Activated naive CD8-positive, alpha-beta T cell treated with anti-CD3 and anti-CD28 coated beads, Interleukin-2, amount 50 U/mL, for 24 hours (primary cell): Measurements from ENCODE around the gene SPEM2.
A peak's percentile ranks its signal among the peaks of the same experiment; 100 is the strongest.

Experiments used
- ATAC-seq: fragments of 150-1000 bp; cut with Tn5 transposase; one replicate; pipeline ENCODE4 v1.10.0; 2021
- DNase-seq: peaks from one replicate; pipeline ENCODE4 v3.0.0; 2021
- H3K27ac Mint-ChIP-seq: one replicate; pipeline ENCODE4 v1.8.0; 2021; ENCODE audit warnings: mild to moderate bottlenecking, mixed read lengths
- H3K27me3 Mint-ChIP-seq: one replicate; pipeline ENCODE4 v1.8.0; 2021; ENCODE audit warnings: mixed read lengths
- H3K36me3 Mint-ChIP-seq: one replicate; pipeline ENCODE4 v1.8.0; 2021; ENCODE audit warnings: low read depth, mixed read lengths
- H3K4me1 Mint-ChIP-seq: one replicate; pipeline ENCODE4 v1.8.0; 2021; ENCODE audit warnings: mixed read lengths
- H3K4me3 Mint-ChIP-seq: one replicate; pipeline ENCODE4 v1.8.0; 2021; ENCODE audit warnings: mild to moderate bottlenecking, moderate library complexity, mixed read lengths
- H3K9me3 Mint-ChIP-seq: one replicate; pipeline ENCODE4 v1.8.0; 2021; ENCODE audit warnings: mixed read lengths

Gene SPEM2

DNA sequence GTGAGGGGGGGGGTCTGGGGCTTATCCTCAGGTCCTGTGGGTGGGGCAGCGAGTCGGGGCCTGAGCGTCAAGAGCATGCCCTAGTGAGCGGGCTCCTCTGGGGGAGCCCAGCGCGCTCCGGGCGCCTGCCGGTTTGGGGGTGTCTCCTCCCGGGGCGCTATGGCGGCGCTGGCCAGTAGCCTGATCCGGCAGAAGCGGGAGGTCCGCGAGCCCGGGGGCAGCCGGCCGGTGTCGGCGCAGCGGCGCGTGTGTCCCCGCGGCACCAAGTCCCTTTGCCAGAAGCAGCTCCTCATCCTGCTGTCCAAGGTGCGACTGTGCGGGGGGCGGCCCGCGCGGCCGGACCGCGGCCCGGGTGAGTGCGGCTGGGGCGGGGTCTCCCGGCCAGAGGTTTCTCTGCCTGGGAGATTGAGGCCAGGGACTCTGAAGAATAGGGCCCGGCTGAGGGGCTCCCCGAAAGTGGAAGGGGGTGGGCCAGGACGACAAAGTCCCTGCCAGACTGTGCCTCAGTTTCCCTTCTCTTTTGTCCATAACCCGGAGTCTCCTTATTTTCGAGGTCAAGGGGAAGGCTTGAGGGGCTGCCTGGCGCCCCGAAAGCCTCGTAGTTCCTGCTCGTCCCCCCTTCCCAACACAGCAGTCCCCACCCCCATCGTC is 14.2 kb downstream of the SPEM2 start, which contains the start of gene FGF11:
Gene FGF11 (plus strand): TSS at position 51 of the 651 bp plus-strand sequence. CDS start 109 bp downstream, at position 160.
- ATAC-seq (no peak), DNase-seq (peak; percentile 12)
- Mint-ChIP-seq H3K27ac (no peak within 1 kb of the TSS), H3K4me3 (peak within 1 kb of the TSS; percentile 80), H3K36me3 (peaks cover 4% of the 10 kb centered on the region), H3K9me3 (no peaks in the 10 kb centered on the region), H3K27me3 (peaks cover 51% of the 10 kb centered on the region), H3K4me1 (peaks cover 46% of the 10 kb centered on the region)

- peaks cover 47% of the 10 kb centered on the region for H3K4me1 Mint-ChIP-seq
- DNase-seq, result peak; percentile 64
- peak overlapping the region; percentile 80 for H3K4me3 Mint-ChIP-seq
- no peaks in the 10 kb centered on the region for H3K9me3 Mint-ChIP-seq
- peaks cover 4% of the 10 kb centered on the region for H3K36me3 Mint-ChIP-seq
- peaks cover 53% of the 10 kb centered on the region for H3K27me3 Mint-ChIP-seq
- ATAC-seq, result no peak
- H3K27ac Mint-ChIP-seq, result no peak overlapping the region
Observed at GRCh38 chr17:7440113-7440833, 14.9 kb downstream of the SPEM2 start.

- peaks cover 49% of the 10 kb centered on the region for H3K4me1 Mint-ChIP-seq
- no peaks in the 10 kb centered on the region for H3K9me3 Mint-ChIP-seq
- DNase-seq (peak; percentile 55), ATAC-seq (no peak)
- H3K27me3 Mint-ChIP-seq, result peaks cover 58% of the 10 kb centered on the region
- peak overlapping the region; percentile 80 for H3K4me3 Mint-ChIP-seq
- no peak overlapping the region for H3K27ac Mint-ChIP-seq
- peaks cover 4% of the 10 kb centered on the region for H3K36me3 Mint-ChIP-seq
Observed at GRCh38 chr17:7440834-7441195, 15.4 kb downstream of the SPEM2 start.

DNA sequence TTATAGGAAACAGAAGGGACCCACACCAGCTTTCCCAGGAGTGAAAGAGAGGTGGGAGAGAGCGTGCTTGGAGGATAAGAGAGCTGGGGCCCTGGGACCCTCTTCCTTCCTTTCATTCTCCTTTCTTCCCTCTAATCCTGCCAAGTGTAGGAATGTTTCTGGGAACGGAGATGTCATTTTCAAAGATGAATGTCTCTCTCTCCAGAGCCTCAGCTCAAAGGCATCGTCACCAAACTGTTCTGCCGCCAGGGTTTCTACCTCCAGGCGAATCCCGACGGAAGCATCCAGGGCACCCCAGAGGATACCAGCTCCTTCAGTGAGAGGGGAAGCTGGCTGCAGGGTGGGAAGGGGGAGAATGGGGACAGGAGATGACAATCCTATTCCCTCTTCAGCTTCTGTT is 15.8 kb downstream of the SPEM2 start:
- peaks cover 60% of the 10 kb centered on the region for H3K27me3 Mint-ChIP-seq
- ATAC-seq (no peak), DNase-seq (no peak)
- no peak overlapping the region for H3K4me3 Mint-ChIP-seq
- H3K4me1 Mint-ChIP-seq, result peaks cover 50% of the 10 kb centered on the region
- no peaks in the 10 kb centered on the region for H3K9me3 Mint-ChIP-seq
- peaks cover 4% of the 10 kb centered on the region for H3K36me3 Mint-ChIP-seq
- no peak overlapping the region for H3K27ac Mint-ChIP-seq

GRCh38 chr17:7442142-7442541 is 16.7 kb downstream of the SPEM2 start:
- no peak overlapping the region for H3K27ac Mint-ChIP-seq

DNA sequence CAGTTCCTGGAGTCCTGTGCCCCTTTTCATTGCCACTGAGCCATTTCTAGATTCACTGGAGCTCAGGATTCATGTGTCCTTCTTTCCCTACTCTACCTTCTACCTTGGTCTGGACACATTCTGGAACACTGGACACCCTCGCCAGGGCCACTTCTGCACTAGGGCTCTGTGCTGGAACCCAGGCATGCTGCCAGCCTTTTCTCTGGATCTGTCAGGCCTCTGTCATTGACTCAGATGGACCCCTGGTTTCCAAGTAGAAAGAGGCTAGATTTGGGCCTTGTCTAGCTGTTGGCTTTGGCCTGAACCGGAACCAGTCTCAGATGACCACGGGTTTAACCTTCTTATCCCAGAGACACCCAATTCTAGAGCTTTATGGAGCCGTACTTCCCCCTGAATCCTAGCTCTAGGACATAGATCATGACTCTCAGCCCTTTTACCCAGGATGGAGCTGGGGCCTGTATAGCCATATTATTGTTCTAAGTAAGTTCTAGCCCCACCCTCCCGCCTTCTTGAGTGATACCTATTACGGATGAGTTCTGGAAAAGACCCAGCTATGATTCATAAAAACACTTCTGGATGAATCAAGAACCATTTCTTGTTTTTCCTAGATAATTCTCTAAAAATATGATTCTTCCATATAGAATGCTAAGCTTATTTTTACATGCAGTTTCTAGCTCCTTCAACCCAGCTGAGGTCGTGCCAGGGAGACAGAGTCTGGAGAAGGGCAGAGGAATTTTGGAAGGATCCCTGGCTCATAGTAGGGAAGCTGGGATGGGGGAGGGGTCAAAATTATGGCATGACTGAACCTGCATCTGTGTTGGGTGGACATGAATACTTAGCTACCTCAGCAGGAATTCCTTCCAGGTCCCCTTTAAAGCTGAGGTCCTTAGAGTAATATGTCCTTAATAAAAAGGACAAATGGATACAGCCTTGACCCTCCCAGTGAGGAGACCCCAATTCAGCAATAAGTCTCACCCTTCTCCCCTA is 18.4 kb downstream of the SPEM2 start:
- DNase-seq, result no peak
- H3K27me3 Mint-ChIP-seq, result peaks cover 61% of the 10 kb centered on the region
- peaks cover 3% of the 10 kb centered on the region for H3K36me3 Mint-ChIP-seq
- peaks cover 37% of the 10 kb centered on the region for H3K4me1 Mint-ChIP-seq
- no peak overlapping the region for H3K27ac Mint-ChIP-seq
- no peak overlapping the region for H3K4me3 Mint-ChIP-seq
- no peak for ATAC-seq
- no peaks in the 10 kb centered on the region for H3K9me3 Mint-ChIP-seq

More at GRCh38 chr17:7442142-7442541, 16.7 kb downstream of the SPEM2 start:
- H3K4me1 Mint-ChIP-seq, result peaks cover 46% of the 10 kb centered on the region
- H3K4me3 Mint-ChIP-seq, result no peak overlapping the region
- no peaks in the 10 kb centered on the region for H3K9me3 Mint-ChIP-seq
- peaks cover 4% of the 10 kb centered on the region for H3K36me3 Mint-ChIP-seq
- ATAC-seq, result no peak
- peaks cover 66% of the 10 kb centered on the region for H3K27me3 Mint-ChIP-seq
- no peak for DNase-seq

- Mint-ChIP-seq H3K9me3 (no peaks in the 10 kb centered on the region), H3K27me3 (peaks cover 55% of the 10 kb centered on the region), H3K4me3 (peak within 1 kb of the TSS; percentile 60), H3K36me3 (peaks cover 3% of the 10 kb centered on the region), H3K27ac (no peak within 1 kb of the TSS), H3K4me1 (peaks cover 31% of the 10 kb centered on the region)
- ATAC-seq (peak; percentile 11), DNase-seq (peak; percentile 27)
Observed at GRCh38 chr17:7444682-7445618, 19.5 kb downstream of the SPEM2 start, which contains the start of gene CHRNB1. TSS of gene CHRNB1 (plus strand) at chr17:7445061. CDS start at chr17:7445128, 67 bp downstream.

DNA sequence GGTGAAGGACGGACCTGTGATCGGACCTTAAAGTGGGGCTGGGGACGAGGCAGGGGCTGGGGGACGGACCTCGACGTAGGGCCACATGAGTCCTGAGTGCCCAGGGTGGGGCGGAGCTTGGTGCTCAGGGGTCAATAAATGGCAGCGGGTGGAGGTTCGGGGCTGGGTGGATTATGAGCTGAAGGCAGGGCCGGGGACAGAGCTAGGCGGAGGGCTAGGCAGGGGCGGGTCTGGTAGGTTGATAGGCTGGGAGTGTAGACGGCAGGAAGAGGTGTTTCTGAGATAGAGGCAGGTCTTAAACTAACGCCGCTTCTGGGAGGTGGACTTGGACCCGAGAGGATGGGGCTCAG is 20.2 kb downstream of the SPEM2 start:
- H3K27ac Mint-ChIP-seq, result no peak overlapping the region
- peaks cover 3% of the 10 kb centered on the region for H3K36me3 Mint-ChIP-seq
- H3K4me1 Mint-ChIP-seq, result peaks cover 26% of the 10 kb centered on the region
- peak; percentile 65 for ATAC-seq
- H3K9me3 Mint-ChIP-seq, result no peaks in the 10 kb centered on the region
- peak; percentile 29 for DNase-seq
- peak overlapping the region; percentile 60 for H3K4me3 Mint-ChIP-seq
- H3K27me3 Mint-ChIP-seq, result peaks cover 49% of the 10 kb centered on the region

DNA sequence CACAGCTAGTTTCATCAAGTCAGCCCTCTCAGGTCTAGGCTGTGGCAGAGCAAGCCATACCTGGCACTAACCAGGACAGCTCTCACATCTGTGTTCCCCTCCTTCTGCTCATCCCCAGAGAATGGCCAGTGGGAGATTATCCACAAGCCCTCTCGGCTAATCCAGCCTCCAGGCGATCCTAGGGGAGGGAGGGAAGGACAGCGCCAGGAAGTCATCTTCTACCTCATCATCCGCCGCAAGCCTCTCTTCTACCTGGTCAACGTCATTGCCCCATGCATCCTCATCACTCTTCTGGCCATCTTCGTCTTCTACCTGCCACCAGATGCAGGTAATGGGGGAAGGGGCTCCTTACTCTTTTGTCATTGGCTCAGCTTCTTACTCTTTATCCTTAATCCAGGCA is 23.0 kb downstream of the SPEM2 start:
- H3K9me3 Mint-ChIP-seq, result no peaks in the 10 kb centered on the region
- H3K36me3 Mint-ChIP-seq, result peaks cover 3% of the 10 kb centered on the region
- no peak for ATAC-seq
- no peak overlapping the region for H3K4me3 Mint-ChIP-seq
- no peak overlapping the region for H3K27ac Mint-ChIP-seq
- DNase-seq, result no peak
- peaks cover 21% of the 10 kb centered on the region for H3K4me1 Mint-ChIP-seq
- peaks cover 27% of the 10 kb centered on the region for H3K27me3 Mint-ChIP-seq

DNA sequence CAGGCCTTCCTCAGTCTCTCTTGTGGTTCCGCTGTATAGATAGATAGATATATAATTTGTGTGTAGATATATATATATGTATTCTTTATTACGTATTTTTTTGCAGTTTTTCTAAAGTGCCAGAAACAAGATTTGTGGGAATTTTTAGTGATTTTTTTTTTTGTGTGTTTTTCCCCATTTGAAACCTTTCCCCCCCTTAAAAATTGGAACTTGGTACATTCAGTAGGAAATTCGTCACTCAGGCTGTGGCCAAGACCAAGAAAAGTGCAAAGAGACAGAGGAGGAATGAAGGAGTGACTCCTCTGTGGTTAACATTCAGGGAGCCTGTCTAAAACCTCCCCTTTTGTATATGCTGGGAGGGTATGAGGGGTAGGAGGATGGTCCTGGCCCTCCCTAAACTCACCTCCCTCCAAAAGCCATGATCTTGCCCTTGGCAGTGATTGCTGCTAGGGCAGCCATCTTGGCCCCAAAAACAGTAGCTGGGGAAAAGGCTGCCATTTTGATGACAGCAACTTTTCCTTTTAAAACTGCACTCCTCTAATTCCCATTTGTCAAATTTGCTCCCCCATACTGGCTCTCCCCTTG is 34.6 kb downstream of the SPEM2 start:
- H3K36me3 Mint-ChIP-seq, result peaks cover 6% of the 10 kb centered on the region
- DNase-seq, result no peak

DNA sequence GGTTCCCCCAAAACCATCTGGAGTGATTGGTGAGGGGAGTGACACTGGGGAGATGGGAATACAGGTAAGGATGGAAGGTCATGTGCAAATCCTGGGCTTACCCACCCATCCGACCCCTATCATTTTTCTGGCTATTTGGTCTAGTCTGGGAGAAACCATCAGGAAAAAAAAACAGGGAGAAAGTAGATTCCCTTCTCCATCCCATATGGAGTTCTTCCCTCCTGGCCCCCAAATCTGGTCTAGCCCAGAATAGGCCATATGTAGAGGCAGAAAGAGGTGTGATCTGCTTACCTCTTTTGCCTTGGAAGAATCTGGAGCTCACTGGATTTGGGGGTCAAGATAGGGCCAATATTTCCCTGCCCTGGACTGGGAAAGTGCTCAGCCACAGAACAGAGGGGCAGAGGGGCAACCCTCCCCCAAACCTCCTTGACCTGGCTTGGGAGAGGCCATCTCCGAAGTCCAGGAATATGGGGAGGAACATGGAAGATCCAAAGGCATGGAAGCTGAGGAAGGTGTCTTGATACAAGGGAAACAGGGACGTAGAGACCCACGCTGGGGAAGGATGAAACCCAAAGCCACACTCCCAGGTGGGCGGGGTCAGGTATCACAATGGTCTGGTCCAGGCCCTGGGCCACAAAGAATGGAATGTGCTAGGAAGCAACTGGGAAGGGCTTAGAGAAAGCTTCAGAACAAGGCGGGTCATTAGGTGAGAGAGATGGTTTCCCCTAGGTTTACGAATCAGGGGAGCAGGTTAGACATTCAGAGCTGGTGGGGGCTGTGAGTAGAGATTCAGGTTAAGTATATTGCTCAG is 35.6 kb downstream of the SPEM2 start:
- Mint-ChIP-seq H3K9me3 (no peaks in the 10 kb centered on the region), H3K4me3 (no peak overlapping the region), H3K36me3 (peaks cover 6% of the 10 kb centered on the region), H3K4me1 (peaks cover 13% of the 10 kb centered on the region), H3K27ac (no peak overlapping the region), H3K27me3 (no peaks in the 10 kb centered on the region)
- ATAC-seq (no peak), DNase-seq (no peak)

More for the DNA sequence above, 34.6 kb downstream of the SPEM2 start:
- no peak for ATAC-seq
- Mint-ChIP-seq H3K4me3 (no peak overlapping the region), H3K4me1 (peaks cover 17% of the 10 kb centered on the region), H3K27ac (peak overlapping the region; percentile 47), H3K9me3 (no peaks in the 10 kb centered on the region), H3K27me3 (no peaks in the 10 kb centered on the region)

- ATAC-seq, result no peak
- DNase-seq, result no peak
- no peaks in the 10 kb centered on the region for H3K9me3 Mint-ChIP-seq
Observed at GRCh38 chr17:7462474-7463371, 37.3 kb downstream of the SPEM2 start.

More at GRCh38 chr17:7462474-7463371, 37.3 kb downstream of the SPEM2 start:
- Mint-ChIP-seq H3K4me3 (no peak overlapping the region), H3K4me1 (peaks cover 11% of the 10 kb centered on the region), H3K27ac (no peak overlapping the region), H3K27me3 (no peaks in the 10 kb centered on the region), H3K36me3 (peaks cover 5% of the 10 kb centered on the region)
